Pancreas (tissue), 10 donors: Measurements from ENCODE around the gene PHC1. TPM values are rescaled to one million over a fixed set of nuclear protein-coding genes. Genes with fewer than 3 reads are reported as not detected.
"Not testable (repeated sequence)": the region's sequence is repeated elsewhere in the genome, so short reads cannot be mapped to it uniquely, and the experiment has no call there.

ENCODE experiments used
- ATAC-seq, 4 donors: fragments of 200-7000 bp; cut with Tn5 transposase; one replicate each; pipeline versions ENCODE4 v1.8.0 to v1.9.1; 2020; ENCODE audit warnings: mild to moderate bottlenecking in 4 of 4, moderate library complexity in 4 of 4
- DNase-seq, 6 donors: peaks; one replicate each; pipeline ENCODE4 v3.0.0-alpha.2; 2020
- FAIRE-seq: peaks from 2 replicates; lab custom pipeline; 2012; peaks lifted over from hg19 to GRCh38; lab: Jason Lieb, UNC
- H3K27ac ChIP-seq, 4 donors: fragments of 200-600 bp; sonication (generic); 1 replicate in 3 of 4; 2 replicates in 1 of 4; pipeline versions ENCODE4 v1.5.0 to v1.8.0; 2020
- H3K27me3 ChIP-seq, 4 donors: fragments of 200-600 bp; one replicate each; pipeline ENCODE4 v1.8.0; 2021
- H3K36me3 ChIP-seq, 3 donors: fragments of 200-600 bp; sonication (generic) in 1 of 3; one replicate each; pipeline versions ENCODE4 v1.5.0 to v1.8.0; 2020 to 2021
- H3K4me1 ChIP-seq, 3 donors: fragments of 200-600 bp; one replicate each; pipeline ENCODE4 v1.8.0; 2021
- H3K4me3 ChIP-seq, 4 donors: fragments of 200-600 bp; sonication (generic) in 2 of 4; one replicate each; pipeline versions ENCODE4 v1.5.0 to v1.8.0; 2020 to 2021
- H3K9me3 ChIP-seq, 4 donors: fragments of 200-600 bp; one replicate each; pipeline ENCODE4 v1.8.0; 2021
- WGBS, 2 donors: extraction: QIAGEN DNeasy Blood & Tissue Kit; methylation state at CpG; one replicate each; pipeline ENCODE4 v1.1.7; 2013; 5-methylcytosine and 5-hydroxymethylcytosine counted together
- intact Hi-C, 3 donors: fragments of 100-400 bp; cut with DNase I; formaldehyde crosslinking; loops; one replicate each; pipeline versions ENCODE4 v1.11.1 to v1.14.2; 2022
- polyA plus RNA-seq, 2 donors: library from polyadenylated mRNA; stranded (reverse); fragments of 200-250 nt; gene quantifications; one replicate each; pipeline ENCODE4 v1.2.3, GENCODE V29; 2013
- total RNA-seq, 6 donors: library from RNA; stranded (reverse); fragmentation: NEBNext Ultra II Directional in 4 of 6; extraction: Animal tissue kit (Norgen Biotek cat#: 25700) in 4 of 6; gene quantifications; one replicate each; pipeline versions ENCODE4 v1.2.1 to v1.2.4, GENCODE V29; 2021 to 2023
- TF ChIP-seq, protein P1 (sequence below), 4 donors: fragments of 200-600 bp; sonication (generic) in 3 of 4; IDR thresholded peaks; one replicate each; pipeline versions ENCODE4 v1.5.0 to v1.8.0; 2021; ENCODE audit warnings: antibody characterized with exemption in 4 of 4
- donor health status: healthy with polysubstance abuse.
- donor health status: DM: no; HTN: no; CAD: no; lungs with moderate emphysema.
- donor health status: DM: no; HTN: no; CAD: no.
- donor health status: control.
- donor health status: control.
- donor health status: Bipolar disorder and iron deficiency.
- donor health status: DM: yes; HTN: yes; CAD: no.
- donor health status: DM: no; HTN: no; CAD: no.
- donor health status: DM: no; HTN: no; CAD: no.
- donor health status: DM: yes; HTN: yes; CAD: no.

PHC1 gene
- total and polyA plus RNA-seq, 8 donors, result 15.8 to 45.1 (median 19.5) TPM

DNA sequence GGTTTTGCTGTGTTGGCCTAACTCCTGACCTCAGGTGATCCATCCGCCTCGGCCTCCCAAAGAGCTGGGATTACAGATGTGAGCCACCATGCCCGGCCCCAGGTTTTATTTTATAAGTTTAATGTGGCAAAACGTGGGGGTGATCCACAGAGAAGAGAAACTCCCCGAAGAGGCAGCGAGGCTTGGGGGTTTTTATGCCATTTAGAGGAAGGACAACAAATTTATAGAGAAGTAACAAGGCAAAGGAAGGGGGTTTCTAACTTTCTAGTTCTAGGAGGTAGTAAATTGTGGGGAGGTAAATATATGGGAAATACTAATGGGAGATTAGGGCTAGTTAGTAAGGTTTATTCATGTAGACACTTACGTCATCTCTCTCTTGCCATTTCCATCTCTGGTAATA lies 17.2 kb upstream of the PHC1 start:
- FAIRE-seq (no peak), DNase-seq (no peak), ATAC-seq (no peak)
- WGBS, 2 donors, result 80 to 90% methylated on average over 7 of the region's 7 CpGs
- TF ChIP-seq, protein P1, sequence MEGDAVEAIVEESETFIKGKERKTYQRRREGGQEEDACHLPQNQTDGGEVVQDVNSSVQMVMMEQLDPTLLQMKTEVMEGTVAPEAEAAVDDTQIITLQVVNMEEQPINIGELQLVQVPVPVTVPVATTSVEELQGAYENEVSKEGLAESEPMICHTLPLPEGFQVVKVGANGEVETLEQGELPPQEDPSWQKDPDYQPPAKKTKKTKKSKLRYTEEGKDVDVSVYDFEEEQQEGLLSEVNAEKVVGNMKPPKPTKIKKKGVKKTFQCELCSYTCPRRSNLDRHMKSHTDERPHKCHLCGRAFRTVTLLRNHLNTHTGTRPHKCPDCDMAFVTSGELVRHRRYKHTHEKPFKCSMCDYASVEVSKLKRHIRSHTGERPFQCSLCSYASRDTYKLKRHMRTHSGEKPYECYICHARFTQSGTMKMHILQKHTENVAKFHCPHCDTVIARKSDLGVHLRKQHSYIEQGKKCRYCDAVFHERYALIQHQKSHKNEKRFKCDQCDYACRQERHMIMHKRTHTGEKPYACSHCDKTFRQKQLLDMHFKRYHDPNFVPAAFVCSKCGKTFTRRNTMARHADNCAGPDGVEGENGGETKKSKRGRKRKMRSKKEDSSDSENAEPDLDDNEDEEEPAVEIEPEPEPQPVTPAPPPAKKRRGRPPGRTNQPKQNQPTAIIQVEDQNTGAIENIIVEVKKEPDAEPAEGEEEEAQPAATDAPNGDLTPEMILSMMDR (IDR thresholded peaks at IDR 0.05), result no peak
- H3K27me3 ChIP-seq, result no peaks in the 10 kb centered on the region
- H3K36me3 ChIP-seq, result no peaks in the 10 kb centered on the region
- no peak overlapping the region for H3K27ac ChIP-seq
- no peak overlapping the region for H3K4me3 ChIP-seq
- intact Hi-C loops, result loop anchor here in 1 of 3 donors (10.0 kb wide), 1 partner anchor 212 kb away; no protein-coding TSS in a partner anchor
- no peaks in the 10 kb centered on the region for H3K4me1 ChIP-seq
- no peaks in the 10 kb centered on the region for H3K9me3 ChIP-seq

DNA sequence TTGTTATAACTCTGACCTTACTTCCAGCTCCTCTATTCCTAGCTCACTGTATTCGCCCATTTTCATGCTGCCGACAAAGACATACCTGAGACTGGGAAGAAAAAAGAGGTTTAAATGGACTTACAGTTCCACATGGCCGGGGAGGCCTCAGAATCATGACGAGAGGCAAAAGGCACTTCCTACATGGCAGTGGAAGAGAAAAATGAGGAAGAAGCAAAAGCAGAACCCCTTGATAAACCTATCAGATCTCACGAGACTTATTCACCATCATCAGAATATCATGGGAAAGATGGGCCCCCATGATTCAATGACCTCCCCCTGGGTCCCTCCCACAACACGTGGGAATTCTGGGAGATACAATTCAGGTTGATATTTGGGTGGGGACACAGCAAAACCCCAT lies 14.5 kb upstream of the PHC1 start:
- 73 to 81% methylated on average over 6 of the region's 6 CpGs for WGBS, 2 donors
- no peak overlapping the region for H3K4me3 ChIP-seq
- TF ChIP-seq, protein P1 (IDR thresholded peaks at IDR 0.05), result no peak
- no peak overlapping the region for H3K27ac ChIP-seq
- H3K9me3 ChIP-seq, result no peaks in the 10 kb centered on the region
- DNase-seq (no peak), ATAC-seq (no peak), FAIRE-seq (no peak)
- intact Hi-C loops, result loop anchor here in 1 of 3 donors (10.0 kb wide), 1 partner anchor 215 kb away; no protein-coding TSS in a partner anchor
- no peaks in the 10 kb centered on the region for H3K36me3 ChIP-seq
- no peaks in the 10 kb centered on the region for H3K27me3 ChIP-seq
- no peaks in the 10 kb centered on the region for H3K4me1 ChIP-seq

DNA sequence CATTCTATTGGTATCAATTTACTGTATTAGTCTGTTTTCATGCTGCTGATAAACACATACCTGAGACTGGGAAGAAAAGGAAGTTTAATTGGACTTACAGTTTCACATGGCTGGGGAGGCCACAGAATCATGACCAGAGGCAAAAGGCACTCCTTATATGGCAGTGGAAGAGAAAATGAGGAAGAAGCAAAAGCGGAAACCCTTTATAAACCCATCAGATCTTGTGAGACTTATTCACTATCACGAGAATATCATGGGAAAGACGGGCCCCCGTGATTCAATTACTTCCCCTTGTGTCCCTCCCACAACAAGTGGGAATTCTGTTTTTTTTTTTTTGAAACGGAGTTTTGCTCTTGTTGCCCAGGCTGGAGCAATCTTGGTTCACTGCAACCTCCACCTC lies 11.6 kb upstream of the PHC1 start:
- H3K27ac ChIP-seq, H3K36me3 ChIP-seq, ATAC-seq, H3K4me1 ChIP-seq, FAIRE-seq, intact Hi-C loops, H3K4me3 ChIP-seq, H3K27me3 ChIP-seq, H3K9me3 ChIP-seq, DNase-seq: not testable (repeated sequence)
- WGBS, 2 donors, result 84 to 90% methylated on average over 5 of the region's 5 CpGs

DNA sequence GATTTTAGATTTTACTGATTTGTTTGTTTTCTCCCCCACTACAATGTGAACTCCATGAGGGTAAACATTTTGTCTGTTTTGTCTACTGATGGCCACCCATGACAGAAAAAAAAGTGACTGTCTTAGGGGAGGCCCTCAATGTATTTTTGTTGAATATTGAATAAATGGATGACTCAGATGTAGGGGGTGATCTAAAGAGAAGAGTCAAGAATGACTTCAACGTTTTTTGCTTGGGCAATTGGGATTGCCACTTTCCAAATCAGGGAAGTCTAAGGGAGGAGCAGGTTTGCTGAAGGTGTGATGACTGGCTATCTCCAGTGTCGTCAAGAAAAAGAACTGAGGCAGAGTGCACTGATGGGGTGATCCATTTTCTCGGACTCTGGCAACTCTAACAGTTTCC lies 10.7 kb upstream of the PHC1 start:
- intact Hi-C loops, result no loop called here
- 61 to 71% methylated on average over 3 of the region's 3 CpGs for WGBS, 2 donors
- H3K4me1 ChIP-seq, result no peaks in the 10 kb centered on the region
- no peaks in the 10 kb centered on the region for H3K9me3 ChIP-seq
- no peaks in the 10 kb centered on the region for H3K36me3 ChIP-seq
- no peak for FAIRE-seq
- H3K4me3 ChIP-seq, result no peak overlapping the region
- no peaks in the 10 kb centered on the region for H3K27me3 ChIP-seq
- H3K27ac ChIP-seq, result no peak overlapping the region
- ATAC-seq, result no peak
- no peak for DNase-seq
- TF ChIP-seq, protein P1 (IDR thresholded peaks at IDR 0.05), result no peak

DNA sequence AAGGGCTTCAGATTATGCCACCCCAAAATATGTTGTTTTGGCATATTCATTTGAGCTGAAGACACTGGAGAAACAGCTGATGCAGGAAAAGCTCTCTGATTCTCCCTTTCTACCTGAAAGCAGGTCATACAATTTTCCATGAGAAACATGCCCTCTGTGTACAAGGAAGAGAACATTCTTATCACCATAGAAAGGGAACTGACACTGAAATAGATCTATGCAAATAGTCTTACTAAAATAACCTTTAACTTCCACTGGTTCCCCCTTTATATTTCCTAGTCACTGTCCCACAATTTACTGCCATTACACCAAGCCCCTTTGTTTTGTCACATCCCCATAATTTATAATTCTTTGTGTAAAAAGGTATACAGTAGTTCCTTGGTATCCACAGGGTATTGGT lies 9.6 kb upstream of the PHC1 start:
- Histone ChIP-seq H3K27me3 (no peaks in the 10 kb centered on the region), H3K9me3 (no peaks in the 10 kb centered on the region), H3K36me3 (no peaks in the 10 kb centered on the region), H3K4me3 (no peak overlapping the region), H3K27ac (no peak overlapping the region), H3K4me1 (no peaks in the 10 kb centered on the region)
- ATAC-seq (no peak), DNase-seq (no peak), FAIRE-seq (no peak)
- TF ChIP-seq, protein P1 (IDR thresholded peaks at IDR 0.05), result no peak
- intact Hi-C loops, result no loop called here
